ENCODE data around the gene SMAD1. TPM values are rescaled to one million over a fixed set of nuclear protein-coding genes. Genes with fewer than 3 reads are reported as not detected.

The SMAD1 gene
- total RNA-seq, 1 donor from 2014 or later = 38.6 TPM

Other genes with a start within 250 kb of the SMAD1 start
- 3.7 TPM for gene MMAA, start 137.5 kb downstream of the SMAD1 start, total RNA-seq
- gene C4orf51, start 198.3 kb downstream of the SMAD1 start, total RNA-seq = not detected

All from skeletal muscle tissue (tissue), 1 donor.